PFSK-1 (cell line): ENCODE results near the gene FBXL13.

Experiments
- FOXP2 ChIP-seq: optimal IDR thresholded peaks from 2 replicates; pipeline ENCODE3; 2011; ENCODE audit warnings: borderline replicate concordance, control low read depth, inconsistent platforms; ENCODE audit not compliant: insufficient read depth; ENCODE audit errors: extremely low read length, extremely low read depth
- POLR2AphosphoS5 ChIP-seq: IDR thresholded peaks from 2 replicates; pipeline ENCODE4 v1.6.1; 2012; ENCODE audit warnings: low read depth, mild to moderate bottlenecking, control low read depth, low read length, moderate library complexity
- REST ChIP-seq, 2 experiments: IDR thresholded peaks; 2 replicates each; pipeline versions ENCODE4 v1.6.1 to v1.8.0; 2011 to 2012; ENCODE audit warnings: low read depth in 2 of 2, low read length in 2 of 2, control low read depth in 1 of 2, inconsistent platforms in 1 of 2, mild to moderate bottlenecking in 1 of 2, moderate library complexity in 1 of 2; ENCODE audit not compliant: insufficient read depth in 1 of 2
- SIN3A ChIP-seq: IDR thresholded peaks from 2 replicates; pipeline ENCODE4 v1.6.1; 2012; ENCODE audit warnings: mild to moderate bottlenecking, low read length, moderate library complexity, borderline replicate concordance; ENCODE audit not compliant: insufficient read depth
- TAF1 ChIP-seq: IDR thresholded peaks from 2 replicates; pipeline ENCODE4 v1.6.1; 2012; ENCODE audit warnings: low read length, control low read depth, borderline replicate concordance; ENCODE audit not compliant: insufficient read depth

The FBXL13 gene

DNA sequence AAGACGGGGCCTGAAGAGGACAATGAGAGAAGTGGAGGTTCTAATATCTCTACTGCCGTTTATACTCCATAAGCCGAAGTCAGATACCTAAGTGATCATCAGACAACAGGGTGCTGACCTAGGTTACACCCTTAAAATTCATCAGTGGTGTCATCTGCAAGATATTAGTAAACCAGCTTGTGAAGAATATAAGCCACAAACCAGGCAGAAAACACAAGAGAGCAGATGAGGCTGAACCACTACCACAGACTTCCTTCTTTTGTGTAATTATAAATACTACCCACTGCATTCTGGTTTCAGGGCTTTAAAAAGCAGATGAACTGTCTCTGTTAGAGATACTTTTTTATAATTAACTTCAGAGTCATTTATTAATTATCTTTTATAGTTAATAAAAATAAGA lies 230.7 kb downstream of the FBXL13 start:
- no peak for TF ChIP-seq SIN3A
- TF ChIP-seq TAF1: no peak
- TF ChIP-seq REST (IDR thresholded peaks at IDR 0.05; ENCODE audit: insufficient read depth in 1 of 2, low read depth in 2 of 2, low read length in 2 of 2): no peak
- no peak for TF ChIP-seq POLR2AphosphoS5
- TF ChIP-seq FOXP2: no peak

- TF ChIP-seq TAF1 (no peak), FOXP2 (no peak), POLR2AphosphoS5 (no peak), SIN3A (no peak), REST (IDR thresholded peaks at IDR 0.05; ENCODE audit: insufficient read depth in 1 of 2, low read depth in 2 of 2, low read length in 2 of 2) (no peak)
These were observed 232.3 kb downstream of the FBXL13 start for GRCh38 chr7:102842284-102842683.

- TF ChIP-seq POLR2AphosphoS5: no peak
- no peak for TF ChIP-seq TAF1
- no peak for TF ChIP-seq REST (IDR thresholded peaks at IDR 0.05; ENCODE audit: insufficient read depth in 1 of 2, low read depth in 2 of 2, low read length in 2 of 2)
- no peak for TF ChIP-seq FOXP2
- TF ChIP-seq SIN3A: no peak
These were observed 233.3 kb downstream of the FBXL13 start for GRCh38 chr7:102841290-102841689.

- TF ChIP-seq REST (IDR thresholded peaks at IDR 0.05; ENCODE audit: insufficient read depth in 1 of 2, low read depth in 2 of 2, low read length in 2 of 2) (no peak), SIN3A (no peak), FOXP2 (no peak), POLR2AphosphoS5 (no peak), TAF1 (no peak)
These were observed 234.2 kb downstream of the FBXL13 start for GRCh38 chr7:102840404-102840803.

DNA sequence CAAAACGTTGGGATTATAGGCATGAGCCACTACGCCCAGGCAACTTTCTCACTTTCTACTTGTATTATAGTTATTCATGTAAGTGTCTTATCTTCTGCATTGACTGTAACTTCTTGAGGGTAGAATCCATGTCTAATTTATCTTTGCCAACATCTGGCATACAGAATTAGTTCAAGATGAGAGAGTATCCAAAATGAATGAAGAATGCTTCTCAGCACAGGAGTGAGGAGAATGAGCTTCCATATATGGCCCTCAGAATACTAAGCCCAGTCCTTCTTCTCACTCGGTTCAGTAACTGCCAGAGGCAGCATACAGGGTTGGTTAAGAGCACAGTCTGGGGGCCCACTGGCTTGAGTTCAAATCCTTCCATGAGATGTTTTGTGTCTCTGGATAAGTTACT lies 236.8 kb downstream of the FBXL13 start:
- TF ChIP-seq REST (IDR thresholded peaks at IDR 0.05; ENCODE audit: insufficient read depth in 1 of 2, low read depth in 2 of 2, low read length in 2 of 2) (no peak), SIN3A (no peak), POLR2AphosphoS5 (no peak), FOXP2 (no peak), TAF1 (no peak)
